Neural progenitor cell (in vitro differentiated cells): ENCODE results near the gene DSCAML1.

Experiments used
- CTCF ChIP-seq: fragments of 200-600 bp; sonication (generic); IDR thresholded peaks from 2 replicates; pipeline ENCODE4 v1.5.1; 2017; ENCODE audit warnings: antibody characterized with exemption, mild to moderate bottlenecking
- EZH2 ChIP-seq: fragments of 200-600 bp; sonication (generic); IDR thresholded peaks from 2 replicates; pipeline ENCODE4 v1.6.1; 2017; ENCODE audit warnings: antibody characterized with exemption, mild to moderate bottlenecking, moderate library complexity
- EZH2phosphoT487 ChIP-seq: fragments of 200-600 bp; sonication (generic); IDR thresholded peaks from 2 replicates; pipeline ENCODE4 v1.6.1; 2017; ENCODE audit warnings: antibody characterized with exemption

- TF ChIP-seq CTCF (no peak), EZH2 (no peak), EZH2phosphoT487 (no peak)
Measured at GRCh38 chr11:117541211-117541610, 255.8 kb downstream of the DSCAML1 start.
